GM19351 (cell line): Measurements from ENCODE around the gene NAT16.
"Not testable (repeated sequence)": the region's sequence is repeated elsewhere in the genome, so short reads cannot be mapped to it uniquely, and the experiment has no call there.

ENCODE experiments used
- ATAC-seq: cut with Tn5 transposase; IDR thresholded peaks from one replicate; pipeline ENCODE4 v1.9.1; 2021; ENCODE audit warnings: mild to moderate bottlenecking, moderate library complexity; ENCODE audit not compliant: unreplicated experiment

NAT16 gene

GRCh38 chr7:101203740-101204738 lies 23.9 kb upstream of the NAT16 start:
- ATAC-seq, result not testable (repeated sequence)

GRCh38 chr7:101202603-101202918 lies 22.5 kb upstream of the NAT16 start:
- no peak for ATAC-seq

GRCh38 chr7:101201695-101202602 lies 21.9 kb upstream of the NAT16 start:
- no peak for ATAC-seq

- no peak for ATAC-seq
Observed at GRCh38 chr7:101200862-101201599, 20.9 kb upstream of the NAT16 start, which contains the start of gene MOGAT3. MOGAT3 (minus strand) TSS chr7:101201036; CDS start chr7:101200854, 182 bp downstream.

- no peak for ATAC-seq
Observed at GRCh38 chr7:101200504-101200861, 20.4 kb upstream of the NAT16 start.

- not testable (repeated sequence) for ATAC-seq
Observed at GRCh38 chr7:101199522-101199921, 19.4 kb upstream of the NAT16 start.

GRCh38 chr7:101198476-101198875 lies 18.4 kb upstream of the NAT16 start:
- no peak for ATAC-seq

- no peak for ATAC-seq
Observed at GRCh38 chr7:101197991-101198390, 17.9 kb upstream of the NAT16 start.

- no peak for ATAC-seq
Observed at GRCh38 chr7:101195884-101196283, 15.8 kb upstream of the NAT16 start.

- no peak for ATAC-seq
Observed at GRCh38 chr7:101189109-101189508, 9.0 kb upstream of the NAT16 start.

- ATAC-seq, result no peak
Observed at GRCh38 chr7:101186844-101187428, 6.8 kb upstream of the NAT16 start.

GRCh38 chr7:101186194-101186593 lies 6.1 kb upstream of the NAT16 start:
- ATAC-seq, result no peak

- no peak for ATAC-seq
Observed at GRCh38 chr7:101185258-101185839, 5.3 kb upstream of the NAT16 start.

- ATAC-seq, result no peak
Observed at GRCh38 chr7:101179713-101180112, 380 bp downstream of the NAT16 start.

GRCh38 chr7:101179117-101179516 lies 976 bp downstream of the NAT16 start:
- ATAC-seq, result no peak

- no peak for ATAC-seq
Observed at GRCh38 chr7:101177644-101178043, 2.4 kb downstream of the NAT16 start.

GRCh38 chr7:101175664-101176063 lies 4.4 kb downstream of the NAT16 start:
- ATAC-seq, result no peak

- ATAC-seq, result no peak
Observed at GRCh38 chr7:101174322-101174854, 5.7 kb downstream of the NAT16 start.

- peak; percentile 56 for ATAC-seq
Observed at GRCh38 chr7:101173752-101174244, 6.3 kb downstream of the NAT16 start.
